HEK293 (cell line): ENCODE measurements around the gene CLASP2.

ENCODE experiments used
- CTCF ChIA-PET: fragments of 350-600 bp; formaldehyde crosslinking; extraction: SDS; loops from one replicate; lab custom pipeline; 2021; ENCODE audit warnings: antibody characterized with exemption; lab: Yijun Ruan, JAX
- POLR2A ChIA-PET: fragments of 300-600 bp; formaldehyde crosslinking; extraction: SDS; loops from one replicate; lab custom pipeline; 2020; ENCODE audit warnings: antibody characterized with exemption, inconsistent platforms; lab: Yijun Ruan, JAX
- H3K27ac ChIP-seq: fragments of 200-500 bp; sonication (Bioruptor generic); 2 replicates; pipeline ENCODE4 v1.5.1; 2014; ENCODE audit warnings: low read depth, low read length, control low read depth, inconsistent platforms; ENCODE audit errors: extremely low read depth
- H3K36me3 ChIP-seq, 2 experiments: fragments of 200-500 bp in 1 of 2; sonication (Bioruptor generic) in 1 of 2; 1 replicate in 1 of 2; 2 replicates in 1 of 2; pipeline ENCODE4 v1.5.1; 2014 to 2017; ENCODE audit warnings: inconsistent platforms in 2 of 2, low read length in 2 of 2; ENCODE audit not compliant: control insufficient read depth in 2 of 2, insufficient read depth in 1 of 2
- H3K4me1 ChIP-seq: fragments of 200-500 bp; sonication (Bioruptor generic); 2 replicates; pipeline ENCODE4 v1.5.1; 2014; ENCODE audit warnings: mild to moderate bottlenecking, low read length, inconsistent platforms; ENCODE audit not compliant: control insufficient read depth, insufficient read depth
- H3K4me3 ChIP-seq: 2 replicates; pipeline ENCODE4 v1.5.1; 2011; ENCODE audit warnings: low read depth, mild to moderate bottlenecking, control low read depth, low read length, moderate library complexity
- H3K9me3 ChIP-seq: fragments of 200-500 bp; sonication (Bioruptor generic); 2 replicates; pipeline ENCODE4 v1.5.1; 2014; ENCODE audit warnings: low read depth, low read length, inconsistent platforms; ENCODE audit not compliant: control insufficient read depth, insufficient read depth
- INSM2 ChIP-seq: fragments of 450-650 bp; formaldehyde crosslinking; IDR thresholded peaks from 2 replicates; pipeline ENCODE4 v1.5.1; 2016; ENCODE audit warnings: missing biosample characterization, missing genetic modification characterization
- MEIS1 ChIP-seq: sonication (generic); formaldehyde crosslinking; IDR thresholded peaks from 2 replicates; pipeline ENCODE4 v1.8.1; 2022; ENCODE audit warnings: missing genetic modification reagents, mild to moderate bottlenecking, borderline replicate concordance
- PRDM4 ChIP-seq: fragments of 450-650 bp; formaldehyde crosslinking; IDR thresholded peaks from 2 replicates; pipeline ENCODE4 v1.5.1; 2017; ENCODE audit warnings: missing biosample characterization, missing genetic modification characterization
- REPIN1 ChIP-seq: fragments of 450-650 bp; formaldehyde crosslinking; IDR thresholded peaks from 2 replicates; pipeline ENCODE4 v1.5.1; 2017; ENCODE audit warnings: missing biosample characterization, missing genetic modification characterization, low read depth
- ZBTB1 ChIP-seq: fragments of 450-650 bp; formaldehyde crosslinking; IDR thresholded peaks from 2 replicates; pipeline ENCODE4 v1.5.1; 2016; ENCODE audit warnings: missing biosample characterization, missing genetic modification characterization
- ZBTB17 ChIP-seq: fragments of 450-650 bp; formaldehyde crosslinking; IDR thresholded peaks from 2 replicates; pipeline ENCODE4 v1.5.1; 2016; ENCODE audit warnings: missing biosample characterization, missing genetic modification characterization
- ZBTB21 ChIP-seq: fragments of 450-650 bp; formaldehyde crosslinking; IDR thresholded peaks from 2 replicates; pipeline ENCODE4 v1.5.1; 2017; ENCODE audit warnings: missing biosample characterization, missing genetic modification characterization
- ZBTB48 ChIP-seq: fragments of 450-650 bp; formaldehyde crosslinking; IDR thresholded peaks from 2 replicates; pipeline ENCODE4 v1.5.1; 2016; ENCODE audit warnings: missing biosample characterization, missing genetic modification characterization
- ZNF174 ChIP-seq: fragments of 450-650 bp; formaldehyde crosslinking; IDR thresholded peaks from 2 replicates; pipeline ENCODE4 v1.5.0; 2017; ENCODE audit warnings: missing biosample characterization, mild to moderate bottlenecking, missing genetic modification characterization
- ZNF184 ChIP-seq: fragments of 450-650 bp; IDR thresholded peaks from 2 replicates; pipeline ENCODE4 v1.5.1; 2018; ENCODE audit warnings: missing biosample characterization, mild to moderate bottlenecking, missing genetic modification characterization
- ZNF211 ChIP-seq: fragments of 450-650 bp; formaldehyde crosslinking; IDR thresholded peaks from 2 replicates; pipeline ENCODE4 v1.5.1; 2016; ENCODE audit warnings: low read depth, missing biosample characterization, missing genetic modification characterization
- ZNF324 ChIP-seq: fragments of 450-650 bp; formaldehyde crosslinking; IDR thresholded peaks from 2 replicates; pipeline ENCODE4 v1.5.1; 2016; ENCODE audit warnings: missing biosample characterization, missing genetic modification characterization
- ZNF354C ChIP-seq: fragments of 450-650 bp; formaldehyde crosslinking; IDR thresholded peaks from 2 replicates; pipeline ENCODE4 v1.5.1; 2016; ENCODE audit warnings: missing biosample characterization, missing genetic modification characterization, low read depth, borderline replicate concordance
- ZNF404 ChIP-seq: fragments of 450-650 bp; formaldehyde crosslinking; IDR thresholded peaks from 2 replicates; pipeline ENCODE4 v1.5.1; 2017; ENCODE audit warnings: missing biosample characterization, missing genetic modification characterization
- ZNF488 ChIP-seq: fragments of 450-650 bp; formaldehyde crosslinking; IDR thresholded peaks from 2 replicates; pipeline ENCODE4 v1.5.1; 2016; ENCODE audit warnings: missing biosample characterization, missing genetic modification characterization
- ZNF549 ChIP-seq: fragments of 450-650 bp; IDR thresholded peaks from 2 replicates; pipeline ENCODE4 v1.5.1; 2018; ENCODE audit warnings: missing biosample characterization, missing genetic modification characterization, mild to moderate bottlenecking, inconsistent platforms, moderate library complexity
- ZNF654 ChIP-seq: fragments of 450-650 bp; formaldehyde crosslinking; IDR thresholded peaks from 2 replicates; pipeline ENCODE4 v1.5.1; 2016; ENCODE audit warnings: low read depth, missing biosample characterization, missing genetic modification characterization
- ZNF701 ChIP-seq: fragments of 450-650 bp; formaldehyde crosslinking; IDR thresholded peaks from 2 replicates; pipeline ENCODE4 v1.5.1; 2016; ENCODE audit warnings: missing biosample characterization, missing genetic modification characterization
- ZNF776 ChIP-seq: fragments of 450-650 bp; formaldehyde crosslinking; IDR thresholded peaks from 2 replicates; pipeline ENCODE4 v1.5.0; 2017; ENCODE audit warnings: missing biosample characterization, missing genetic modification characterization, borderline replicate concordance
- ZSCAN23 ChIP-seq: fragments of 450-650 bp; formaldehyde crosslinking; IDR thresholded peaks from 2 replicates; pipeline ENCODE4 v1.5.1; 2016; ENCODE audit warnings: missing biosample characterization, missing genetic modification characterization

Gene CLASP2

GRCh38 chr3:33749546-33750210, 31.6 kb upstream of the CLASP2 start:
- ChIA-PET POLR2A (no interaction called here), CTCF (no interaction called here)
- Histone ChIP-seq H3K4me1 (no peaks in the 10 kb centered on the region), H3K9me3 (no peaks in the 10 kb centered on the region), H3K4me3 (no peak overlapping the region), H3K27ac (no peak overlapping the region), H3K36me3 (no peaks in the 10 kb centered on the region)
- no peak for TF ChIP-seq ZNF654 (tag by site-specific recombination)
- TF ChIP-seq ZBTB48: no peak
- TF ChIP-seq REPIN1 (tag by site-specific recombination): no peak

- Histone ChIP-seq H3K27ac (no peak overlapping the region), H3K4me3 (no peak overlapping the region), H3K4me1 (no peaks in the 10 kb centered on the region), H3K36me3 (no peaks in the 10 kb centered on the region), H3K9me3 (no peaks in the 10 kb centered on the region)
- ChIA-PET CTCF (interaction anchor here (1.1 kb wide), 1 partner anchor 110 kb away, joined by 4 read pairs; no protein-coding TSS in a partner anchor), POLR2A (no interaction called here)
- TF ChIP-seq ZBTB1 (tag by site-specific recombination): no peak
Observed at GRCh38 chr3:33746416-33747116, 28.5 kb upstream of the CLASP2 start.

- ChIA-PET CTCF (interaction anchor here (0.5 kb wide), 1 partner anchor 602 kb away, joined by 4 read pairs; no protein-coding TSS in a partner anchor), POLR2A (no interaction called here)
- Histone ChIP-seq H3K4me1 (no peaks in the 10 kb centered on the region), H3K4me3 (no peak overlapping the region), H3K36me3 (no peaks in the 10 kb centered on the region), H3K9me3 (no peaks in the 10 kb centered on the region), H3K27ac (no peak overlapping the region)
- TF ChIP-seq ZBTB17 (tag by site-specific recombination) (no peak), ZNF324 (no peak), ZNF174 (tag by site-specific recombination) (no peak), ZNF184 (no peak), ZNF549 (tag by site-specific recombination) (no peak), ZSCAN23 (tag by site-specific recombination) (no peak), ZNF701 (no peak), ZNF404 (tag by site-specific recombination) (no peak), ZNF776 (tag by site-specific recombination) (no peak), PRDM4 (tag by site-specific recombination) (no peak), INSM2 (tag by site-specific recombination) (no peak), ZNF354C (tag by site-specific recombination) (no peak), ZNF211 (tag by site-specific recombination) (no peak), ZBTB21 (tag by site-specific recombination) (no peak), MEIS1 (CRISPR knock-in tag) (no peak), ZNF488 (tag by site-specific recombination) (no peak)
Observed at GRCh38 chr3:33737146-33737545, 19.1 kb upstream of the CLASP2 start.
